ENCODE measurements around the gene DUSP6. TPM values are rescaled to one million over a fixed set of nuclear protein-coding genes. Genes with fewer than 3 reads are reported as not detected.

DUSP6 gene
- total and polyA plus RNA-seq, 2 of the 8 experiments (the other 6 are each of a cell fraction or from before 2014, with no cell fraction given), result 99.3 to 179 TPM

DNA sequence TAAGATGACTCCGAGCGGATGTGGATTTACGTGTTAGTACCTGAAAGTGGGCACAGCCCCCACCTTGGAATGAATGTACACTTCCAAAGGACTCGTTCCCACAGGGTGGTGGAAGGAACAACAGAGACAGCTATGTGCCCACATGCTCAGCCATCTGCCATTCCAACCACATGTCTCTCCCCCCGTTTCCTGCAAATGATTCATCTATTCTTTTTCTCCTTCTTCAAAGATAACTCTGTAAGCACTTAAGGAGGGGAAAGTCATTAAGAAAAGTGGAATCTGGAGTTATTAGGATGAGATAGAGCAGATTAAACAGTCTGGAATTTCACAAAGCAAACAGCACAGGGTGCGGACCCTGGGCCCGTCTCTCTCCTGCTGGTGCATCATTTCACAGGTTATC, 18.5 kb upstream of the DUSP6 start:
- H3K23me2 ChIP-seq (ENCODE audit: low read depth, low read length), result no peaks in the 10 kb centered on the region
- H3K27me3 ChIP-seq (replicated peaks in 1 of 4; ENCODE audit: control insufficient read depth in 3 of 4, extremely low read depth in 1 of 4, insufficient read depth in 3 of 4, low read length in 3 of 4), result no peaks in the 10 kb centered on the region
- no peak overlapping the region for H3K9ac ChIP-seq (replicated peaks in 1 of 4; ENCODE audit: extremely low read depth in 1 of 4, low read depth in 3 of 4, low read length in 3 of 4)
- TF ChIP-seq EP300 (IDR thresholded peaks at IDR 0.05; ENCODE audit: borderline replicate concordance in 1 of 2, low read depth in 2 of 2, low read length in 2 of 2) (peak in 1 of 2 experiments; percentile 46; a peak in 1 of 3 replicates), SAP30 (IDR thresholded peaks at IDR 0.05; ENCODE audit: insufficient read depth, insufficient replicate concordance, low read length) (no peak)
- H2BK5ac ChIP-seq (ENCODE audit: low read depth, low read length), result no peak overlapping the region
- H2BK12ac ChIP-seq (ENCODE audit: low read depth, low read length), result no peak overlapping the region
- CTCF ChIA-PET (ENCODE audit: partially characterized antibody), result interaction anchor here (1.0 kb wide), 1 partner anchor 100 kb away, joined by 4 read pairs; no protein-coding TSS in a partner anchor
- H2BK15ac ChIP-seq (ENCODE audit: low read length), result no peak overlapping the region
- H3K18ac ChIP-seq (ENCODE audit: extremely low read depth, low read length), result no peak overlapping the region
- no peak overlapping the region for H2AK5ac ChIP-seq (ENCODE audit: low read depth, low read length)
- H3K79me1 ChIP-seq (ENCODE audit: low read depth, low read length), result no peaks in the 10 kb centered on the region
- H4K8ac ChIP-seq (ENCODE audit: extremely low read depth, insufficient read depth, low read length), result no peak overlapping the region
- H3K4me2 ChIP-seq (ENCODE audit: insufficient read depth in 1 of 2, low read depth in 2 of 2, low read length in 2 of 2), result no peak overlapping the region
- FAIRE-seq (no peak), DNase-seq (ENCODE audit: low read depth in 1 of 2, low spot score in 2 of 2) (no peak)
- no peak overlapping the region for H3K23ac ChIP-seq (ENCODE audit: insufficient read length)
- no peaks in the 10 kb centered on the region for H3K79me2 ChIP-seq (ENCODE audit: control insufficient read depth in 1 of 2, insufficient read depth in 2 of 2, low read length in 2 of 2)
- 90% methylated on average over 7 of the region's 7 CpGs; no CpG with 5 or more reads in 1 of the 2 experiments for WGBS, 2 experiments (ENCODE audit: extremely low coverage in 1 of 2, insufficient coverage in 1 of 2, insufficient read length in 1 of 2, insufficient replicate concordance in 2 of 2, low coverage in 1 of 2, low lambda C conversion rate in 2 of 2, missing lambda C conversion rate in 1 of 2)
- H3K56ac ChIP-seq (replicated peaks; ENCODE audit: insufficient read length, low read depth, low read length), result no peak overlapping the region
- no peak overlapping the region for H2BK120ac ChIP-seq (replicated peaks; ENCODE audit: low read depth, low read length)
- H3K14ac ChIP-seq (ENCODE audit: insufficient read length), result no peak overlapping the region
- H3K27ac ChIP-seq (ENCODE audit: low read depth, low read length), result no peak overlapping the region
- POLR2A ChIA-PET (ENCODE audit: partially characterized antibody), result interaction anchor here (0.6 to 2.2 kb wide), 2 partner anchors 14 to 18 kb away, joined by 3 to 11 read pairs; partner anchors contain the start of gene DUSP6
- H2AFZ ChIP-seq (ENCODE audit: low read length), result no peak overlapping the region
- no peaks in the 10 kb centered on the region for H4K20me1 ChIP-seq (replicated peaks in 1 of 2; ENCODE audit: control insufficient read depth in 1 of 2, insufficient read depth in 2 of 2, low read length in 2 of 2)
- peaks cover 0 to 4% (median 0%) of the 10 kb centered on the region in 4 experiments; a peak in 1 of 7 replicates for H3K4me1 ChIP-seq (replicated peaks in 1 of 4; ENCODE audit: control insufficient read depth in 3 of 4, insufficient read depth in 4 of 4, low read length in 3 of 4)
- no peak overlapping the region for H3K4ac ChIP-seq (replicated peaks; ENCODE audit: insufficient read length, low read depth, low read length)
- no peaks in the 10 kb centered on the region for H3K36me3 ChIP-seq (ENCODE audit: control insufficient read depth in 2 of 4, insufficient read depth in 4 of 4, low read length in 3 of 4)
- H4K91ac ChIP-seq (replicated peaks; ENCODE audit: insufficient read length, low read length), result no peak overlapping the region
- H3K9me3 ChIP-seq (ENCODE audit: insufficient read depth in 2 of 2, low read depth in 1 of 2, low read length in 1 of 2), result no peaks in the 10 kb centered on the region
- H4K5ac ChIP-seq (ENCODE audit: insufficient read length, low read depth, low read length), result no peak overlapping the region
- H3K4me3 ChIP-seq (ENCODE audit: extremely low read depth in 1 of 4, insufficient read depth in 2 of 4, low read depth in 3 of 4, low read length in 4 of 4), result no peak overlapping the region
- H2BK20ac ChIP-seq (ENCODE audit: low read length), result no peak overlapping the region
